Psoas muscle (tissue), 8 donors: Measurements from ENCODE around the gene P4HA2. TPM values are rescaled to one million over a fixed set of nuclear protein-coding genes. Genes with fewer than 3 reads are reported as not detected.

Experiments
- ATAC-seq, 4 donors: fragments of 200-7000 bp; cut with Tn5 transposase; one replicate each; pipeline ENCODE4 v1.9.1; 2020; ENCODE audit warnings: moderate library complexity in 3 of 4, mild to moderate bottlenecking in 2 of 4
- DNase-seq, 2 donors: peaks; one replicate each; pipeline ENCODE4 v3.0.0-alpha.2; 2020
- H3K27ac ChIP-seq: fragments of 200-600 bp; one replicate; pipeline ENCODE4 v1.8.0; 2022
- H3K27me3 ChIP-seq, 3 donors: fragments of 200-600 bp in 1 of 3; one replicate each; pipeline versions ENCODE4 v1.6.1 to v1.8.0; 2013 to 2022; ENCODE audit warnings: low read length in 2 of 3, mild to moderate bottlenecking in 2 of 3, moderate library complexity in 1 of 3; ENCODE audit not compliant: insufficient read depth in 3 of 3
- H3K36me3 ChIP-seq, 2 donors: fragments of 200-600 bp in 1 of 2; one replicate each; pipeline versions ENCODE4 v1.6.1 to v1.8.0; 2013 to 2022; ENCODE audit warnings: low read depth in 1 of 2, mild to moderate bottlenecking in 1 of 2, moderate library complexity in 1 of 2; ENCODE audit not compliant: insufficient read depth in 1 of 2
- H3K4me1 ChIP-seq: fragments of 200-600 bp; one replicate; pipeline ENCODE4 v1.8.0; 2022
- H3K4me3 ChIP-seq: fragments of 200-600 bp; one replicate; pipeline ENCODE4 v1.8.0; 2022; ENCODE audit warnings: mild to moderate bottlenecking
- H3K9me3 ChIP-seq: fragments of 200-600 bp; one replicate; pipeline ENCODE4 v1.8.0; 2022
- WGBS, 3 donors: extraction: QIAGEN DNeasy Blood & Tissue Kit; methylation state at CpG; one replicate each; pipeline versions ENCODE4 v1.1.6 to v1.1.7; 2013; 5-methylcytosine and 5-hydroxymethylcytosine counted together
- intact Hi-C, 2 donors: fragments of 100-400 bp; cut with DNase I; formaldehyde crosslinking; loops; one replicate each; pipeline versions ENCODE4 v1.11.0 to v1.14.2; 2022
- polyA plus RNA-seq, 3 donors: library from polyadenylated mRNA; stranded (reverse); fragments of 200-250 nt; gene quantifications; one replicate each; pipeline ENCODE4 v1.2.3, GENCODE V29; 2013
- total RNA-seq, 4 donors: library from RNA; stranded (reverse); fragmentation: NEBNext Ultra II Directional in 2 of 4; extraction: Animal tissue kit (Norgen Biotek cat#: 25700) in 2 of 4; gene quantifications; one replicate each; pipeline versions ENCODE4 v1.2.1 to v1.2.4, GENCODE V29; 2021 to 2023
- TF ChIP-seq, protein P1 (sequence below): fragments of 200-600 bp; IDR thresholded peaks from one replicate; pipeline ENCODE4 v1.8.0; 2022; ENCODE audit warnings: antibody characterized with exemption
- donor health status: healthy with polysubstance abuse.
- donor health status: DM: no; HTN: no; CAD: no; lungs with moderate emphysema.
- donor health status: Bipolar disorder and iron deficiency.
- donor health status: healthy.
- donor health status: DM: yes; HTN: yes; CAD: no.
- donor health status: DM: no; HTN: no; CAD: no.
- donor health status: DM: no; HTN: no; CAD: no.
- donor health status: DM: yes; HTN: yes; CAD: no.

Gene P4HA2
- total and polyA plus RNA-seq, 7 donors = 10.2 to 21.6 (median 13.7) TPM

DNA sequence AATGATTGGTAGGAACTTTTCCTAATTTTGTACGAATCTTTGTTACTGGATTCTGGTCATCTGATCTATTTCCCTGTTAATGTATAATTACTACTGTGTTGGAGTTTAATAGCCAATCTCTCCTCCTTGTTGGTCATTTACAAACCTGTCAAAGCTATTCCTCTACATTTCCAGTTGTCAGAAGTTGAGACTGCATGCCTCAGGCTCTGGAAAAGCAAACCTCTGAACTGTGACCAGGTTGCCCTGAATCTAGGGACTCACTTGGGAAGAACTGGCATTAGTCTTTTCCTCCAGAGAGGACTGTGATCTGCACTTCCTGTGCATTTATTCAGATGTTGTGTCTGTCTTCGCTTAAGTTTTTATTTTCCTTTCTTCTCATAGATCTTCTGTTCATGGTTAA, 46.0 kb upstream of the P4HA2 start:
- H3K27ac ChIP-seq = no peak overlapping the region
- no peak overlapping the region for H3K4me3 ChIP-seq
- TF ChIP-seq, protein P1, sequence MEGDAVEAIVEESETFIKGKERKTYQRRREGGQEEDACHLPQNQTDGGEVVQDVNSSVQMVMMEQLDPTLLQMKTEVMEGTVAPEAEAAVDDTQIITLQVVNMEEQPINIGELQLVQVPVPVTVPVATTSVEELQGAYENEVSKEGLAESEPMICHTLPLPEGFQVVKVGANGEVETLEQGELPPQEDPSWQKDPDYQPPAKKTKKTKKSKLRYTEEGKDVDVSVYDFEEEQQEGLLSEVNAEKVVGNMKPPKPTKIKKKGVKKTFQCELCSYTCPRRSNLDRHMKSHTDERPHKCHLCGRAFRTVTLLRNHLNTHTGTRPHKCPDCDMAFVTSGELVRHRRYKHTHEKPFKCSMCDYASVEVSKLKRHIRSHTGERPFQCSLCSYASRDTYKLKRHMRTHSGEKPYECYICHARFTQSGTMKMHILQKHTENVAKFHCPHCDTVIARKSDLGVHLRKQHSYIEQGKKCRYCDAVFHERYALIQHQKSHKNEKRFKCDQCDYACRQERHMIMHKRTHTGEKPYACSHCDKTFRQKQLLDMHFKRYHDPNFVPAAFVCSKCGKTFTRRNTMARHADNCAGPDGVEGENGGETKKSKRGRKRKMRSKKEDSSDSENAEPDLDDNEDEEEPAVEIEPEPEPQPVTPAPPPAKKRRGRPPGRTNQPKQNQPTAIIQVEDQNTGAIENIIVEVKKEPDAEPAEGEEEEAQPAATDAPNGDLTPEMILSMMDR = no peak
- no peaks in the 10 kb centered on the region for H3K4me1 ChIP-seq
- H3K9me3 ChIP-seq = no peaks in the 10 kb centered on the region
- intact Hi-C loops = loop anchor here (5.0 kb wide), 1 partner anchor 229 kb away; no protein-coding TSS in a partner anchor
- H3K36me3 ChIP-seq = peaks cover 0 to 4% of the 10 kb centered on the region in 2 donors
- 84 to 96% (median 93%) methylated on average over 2 of the region's 2 CpGs for WGBS, 3 donors
- no peaks in the 10 kb centered on the region for H3K27me3 ChIP-seq
- ATAC-seq = no peak
- no peak for DNase-seq

DNA sequence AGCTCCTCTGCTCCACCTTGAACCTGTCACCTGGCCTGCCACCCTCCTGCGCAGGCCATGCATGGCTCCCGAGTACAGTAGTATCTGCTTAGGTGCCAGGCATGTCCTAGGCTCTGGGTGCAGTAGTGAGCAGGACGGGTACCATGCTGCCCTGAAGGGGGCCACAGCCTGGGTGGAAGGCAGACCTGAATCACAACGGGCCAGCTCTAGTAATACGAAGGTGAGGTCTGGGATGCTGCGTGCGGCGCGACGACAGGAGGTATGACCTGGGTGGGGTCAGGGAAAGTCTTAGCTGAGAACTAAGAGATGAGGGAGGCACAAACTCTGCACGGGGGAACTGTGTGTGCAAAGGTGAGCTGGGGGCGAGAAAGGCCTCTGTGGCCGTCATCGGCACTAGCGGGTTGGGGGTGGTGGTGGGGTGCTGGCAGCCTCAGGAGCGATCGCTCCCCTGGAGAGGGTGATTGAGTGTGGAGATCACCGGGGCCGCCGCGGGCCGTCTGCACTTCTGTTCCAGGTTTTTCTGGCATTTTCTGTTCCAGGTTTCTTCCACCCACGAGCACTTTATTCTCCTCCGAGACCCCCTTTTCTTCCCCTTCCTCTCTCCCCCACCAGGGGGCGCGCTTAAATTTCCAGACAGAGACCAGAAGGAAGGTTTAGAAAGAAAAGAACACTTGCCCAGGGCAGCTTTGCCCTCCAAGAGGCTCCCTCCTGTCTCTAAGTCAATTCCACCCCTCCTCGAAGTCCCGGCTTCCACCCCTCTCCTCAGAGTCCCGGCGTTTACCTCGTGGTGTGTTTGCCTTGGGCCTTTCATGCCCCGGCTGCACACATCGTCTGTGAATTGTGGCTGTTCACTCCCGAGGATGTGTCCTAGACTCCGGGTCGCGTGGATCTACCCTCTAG, 44.9 kb upstream of the P4HA2 start:
- 53 to 63% (median 57%) methylated on average over 36 to 37 of the region's 37 CpGs for WGBS, 3 donors
- no peak overlapping the region for H3K4me3 ChIP-seq

DNA sequence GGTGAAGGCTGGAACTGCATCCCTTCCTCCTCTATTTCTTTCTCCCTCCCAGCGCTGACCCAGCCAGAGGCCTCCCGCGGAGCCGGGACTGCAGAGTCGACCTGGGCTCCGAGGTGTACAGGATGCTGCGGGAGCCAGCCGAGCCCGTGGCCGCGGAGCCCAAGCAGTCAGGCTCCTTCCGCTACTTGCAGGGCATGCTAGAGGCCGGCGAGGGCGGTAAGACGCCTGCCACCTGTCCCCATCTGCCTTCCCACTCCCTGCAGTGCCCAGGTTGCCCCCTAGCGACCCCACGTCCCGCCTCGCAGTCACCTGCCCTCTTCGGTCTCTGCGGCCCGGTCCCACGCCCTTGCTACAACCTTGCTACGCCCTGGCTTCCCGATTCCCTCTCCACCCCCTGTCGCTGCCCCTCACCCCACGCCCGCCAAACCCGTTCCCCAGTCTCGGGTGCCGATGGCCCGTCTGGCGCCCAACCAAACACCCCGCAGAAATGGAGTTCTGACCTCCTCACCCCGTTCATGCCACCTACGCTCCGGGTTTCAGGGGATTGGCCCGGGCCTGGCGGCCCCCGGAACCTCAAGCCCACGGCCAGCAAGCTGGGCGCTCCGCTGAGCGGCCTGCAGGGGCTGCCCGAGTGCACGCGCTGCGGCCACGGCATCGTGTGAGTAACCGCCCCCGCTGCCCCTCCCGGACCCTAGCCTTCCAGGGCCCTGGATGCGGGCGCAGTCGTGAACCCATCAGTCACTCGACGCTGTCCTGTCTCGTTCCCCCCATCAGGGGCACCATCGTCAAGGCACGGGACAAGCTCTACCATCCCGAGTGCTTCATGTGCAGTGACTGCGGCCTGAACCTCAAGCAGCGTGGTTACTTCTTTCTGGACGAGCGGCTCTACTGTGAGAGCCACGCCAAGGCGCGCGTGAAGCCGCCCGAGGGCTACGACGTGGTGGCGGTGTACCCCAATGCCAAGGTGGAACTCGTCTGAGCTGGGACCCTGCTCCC, 43.9 kb upstream of the P4HA2 start:
- 86 to 89% (median 87%) methylated on average over 77 of the region's 77 CpGs for WGBS, 3 donors
- intact Hi-C loops = loop anchor here (5.0 kb wide), 1 partner anchor 231 kb away; no protein-coding TSS in a partner anchor
- no peaks in the 10 kb centered on the region for H3K9me3 ChIP-seq
- no peaks in the 10 kb centered on the region for H3K4me1 ChIP-seq
- TF ChIP-seq, protein P1 = no peak
- no peak overlapping the region for H3K27ac ChIP-seq
- ATAC-seq (peak in 2 of 4 donors; percentile 9 to 10), DNase-seq (no peak)
- no peaks in the 10 kb centered on the region for H3K27me3 ChIP-seq
- peaks cover 0 to 4% of the 10 kb centered on the region in 2 donors for H3K36me3 ChIP-seq
- H3K4me3 ChIP-seq = no peak overlapping the region

More for the DNA sequence above, 44.9 kb upstream of the P4HA2 start:
- H3K9me3 ChIP-seq = no peaks in the 10 kb centered on the region
- peak; percentile 41 to 86 (median 70) for ATAC-seq
- DNase-seq = peak; percentile 70 to 75
- H3K4me1 ChIP-seq = no peaks in the 10 kb centered on the region
- H3K27ac ChIP-seq = no peak overlapping the region
- intact Hi-C loops = loop anchor here (5.0 kb wide), 1 partner anchor 230 kb away; no protein-coding TSS in a partner anchor
- H3K27me3 ChIP-seq = no peaks in the 10 kb centered on the region
- H3K36me3 ChIP-seq = peaks cover 0 to 4% of the 10 kb centered on the region in 2 donors
- TF ChIP-seq, protein P1 = peak; percentile 90

DNA sequence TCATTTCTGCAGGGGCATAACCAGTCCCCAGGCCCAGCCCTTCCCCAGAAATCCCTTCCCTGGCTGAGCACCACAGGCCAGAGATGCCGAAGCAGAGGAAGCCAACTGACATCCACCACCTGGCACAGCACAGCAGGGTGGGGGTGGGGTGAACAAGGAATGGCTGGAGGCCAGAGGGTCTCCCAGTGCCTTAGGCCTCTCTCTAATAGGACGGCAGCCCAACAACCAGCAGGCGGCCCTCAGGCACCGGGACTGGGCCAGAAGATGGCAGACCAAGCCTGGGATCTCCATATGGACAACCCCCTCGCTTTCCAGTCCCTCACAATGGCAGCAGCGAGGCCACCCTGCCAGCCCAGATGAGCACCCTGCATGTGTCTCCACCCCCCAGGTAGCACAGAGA, 43.1 kb upstream of the P4HA2 start:
- H3K9me3 ChIP-seq = no peaks in the 10 kb centered on the region
- no peak overlapping the region for H3K27ac ChIP-seq
- intact Hi-C loops = loop anchor here (5.0 kb wide), 1 partner anchor 232 kb away; no protein-coding TSS in a partner anchor
- DNase-seq = no peak
- ATAC-seq = no peak
- H3K36me3 ChIP-seq = peaks cover 0 to 4% of the 10 kb centered on the region in 2 donors
- H3K27me3 ChIP-seq = no peaks in the 10 kb centered on the region
- no peaks in the 10 kb centered on the region for H3K4me1 ChIP-seq
- 73 to 84% (median 73%) methylated on average over 6 of the region's 6 CpGs for WGBS, 3 donors
- TF ChIP-seq, protein P1 = no peak
- no peak overlapping the region for H3K4me3 ChIP-seq
